ENCODE data around the gene LCNL1.

- TF ChIP-seq CTCF (conservative IDR thresholded peaks at IDR 0.05) = no peak
- no peak for TF ChIP-seq EZH2 (IDR thresholded peaks at IDR 0.05; ENCODE audit: low read depth)
Observed at GRCh38 chr9:137019891-137020683, 37.3 kb downstream of the LCNL1 start.
